Cortex of kidney (tissue), 1 donor: ENCODE measurements around the gene SLC6A20.

Experiments used
- DNase-seq: peaks from one replicate; lab custom pipeline; 2025; lab: John Stamatoyannopoulos, UW

Gene SLC6A20, protein sequence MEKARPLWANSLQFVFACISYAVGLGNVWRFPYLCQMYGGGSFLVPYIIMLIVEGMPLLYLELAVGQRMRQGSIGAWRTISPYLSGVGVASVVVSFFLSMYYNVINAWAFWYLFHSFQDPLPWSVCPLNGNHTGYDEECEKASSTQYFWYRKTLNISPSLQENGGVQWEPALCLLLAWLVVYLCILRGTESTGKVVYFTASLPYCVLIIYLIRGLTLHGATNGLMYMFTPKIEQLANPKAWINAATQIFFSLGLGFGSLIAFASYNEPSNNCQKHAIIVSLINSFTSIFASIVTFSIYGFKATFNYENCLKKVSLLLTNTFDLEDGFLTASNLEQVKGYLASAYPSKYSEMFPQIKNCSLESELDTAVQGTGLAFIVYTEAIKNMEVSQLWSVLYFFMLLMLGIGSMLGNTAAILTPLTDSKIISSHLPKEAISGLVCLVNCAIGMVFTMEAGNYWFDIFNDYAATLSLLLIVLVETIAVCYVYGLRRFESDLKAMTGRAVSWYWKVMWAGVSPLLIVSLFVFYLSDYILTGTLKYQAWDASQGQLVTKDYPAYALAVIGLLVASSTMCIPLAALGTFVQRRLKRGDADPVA

DNA sequence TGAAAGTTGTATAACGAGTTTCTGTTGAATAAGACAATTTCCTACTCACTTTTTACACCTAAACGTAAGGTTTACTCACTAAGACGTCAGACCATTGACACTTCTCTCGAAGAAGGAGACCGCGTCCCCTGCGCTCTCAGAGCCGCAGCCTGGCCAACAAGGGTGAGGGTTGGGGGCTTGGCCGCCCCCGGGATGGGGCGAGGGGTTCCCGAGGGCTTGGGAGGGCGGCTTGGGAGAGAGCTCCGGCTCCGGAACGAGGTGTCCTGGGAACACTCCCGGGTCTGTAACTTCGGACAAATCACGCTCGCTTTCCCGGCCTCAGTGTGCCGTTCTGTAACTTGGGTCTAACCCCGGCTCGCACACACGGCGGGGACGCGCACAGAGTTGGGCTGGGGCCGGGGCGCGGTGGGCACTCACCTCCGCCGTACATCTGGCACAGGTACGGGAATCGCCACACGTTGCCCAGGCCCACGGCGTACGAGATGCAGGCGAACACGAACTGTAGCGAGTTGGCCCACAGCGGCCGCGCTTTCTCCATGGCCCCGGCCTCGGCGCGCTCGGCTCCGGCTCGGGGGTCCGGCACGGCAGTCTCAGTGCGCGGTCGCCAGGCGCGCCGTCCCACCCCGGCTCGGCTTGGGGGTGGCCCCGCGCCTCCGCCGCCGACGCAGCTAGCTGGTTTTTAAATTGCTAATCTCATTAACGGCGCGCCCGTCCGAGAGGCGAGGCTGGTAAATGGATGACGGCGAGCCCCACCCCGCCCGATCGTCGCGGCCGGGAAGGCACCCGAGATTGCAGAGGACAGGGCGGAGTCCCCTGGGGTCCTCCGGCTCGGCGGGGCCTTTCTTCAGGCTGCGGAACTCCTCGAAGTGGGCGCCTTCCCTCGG, at the start of gene SLC6A20:
TSS of gene SLC6A20 (minus strand) at position 655 of the 884 bp plus-strand sequence. CDS start at position 538, 117 bp downstream.
- no peak for DNase-seq

DNA sequence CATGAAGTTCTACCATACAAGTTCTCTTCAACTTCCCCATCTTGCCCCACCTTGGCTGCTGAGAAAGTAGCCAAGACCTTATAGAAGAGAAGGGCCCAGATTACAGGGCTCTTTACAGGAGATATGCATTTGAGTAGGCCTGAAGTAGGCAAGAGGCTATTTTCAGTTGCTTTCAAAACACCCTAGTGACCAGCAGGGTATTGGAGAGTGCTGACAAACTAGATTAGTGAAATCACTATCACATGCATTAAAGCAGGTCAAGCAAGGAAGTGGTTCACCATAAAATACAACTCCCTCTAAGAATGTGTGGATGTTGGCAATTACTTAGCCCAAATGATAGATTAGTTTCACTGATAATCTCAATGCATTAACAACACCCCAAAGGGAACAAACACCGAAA, 48.3 kb upstream of the SLC6A20 start:
- DNase-seq: no peak

DNA sequence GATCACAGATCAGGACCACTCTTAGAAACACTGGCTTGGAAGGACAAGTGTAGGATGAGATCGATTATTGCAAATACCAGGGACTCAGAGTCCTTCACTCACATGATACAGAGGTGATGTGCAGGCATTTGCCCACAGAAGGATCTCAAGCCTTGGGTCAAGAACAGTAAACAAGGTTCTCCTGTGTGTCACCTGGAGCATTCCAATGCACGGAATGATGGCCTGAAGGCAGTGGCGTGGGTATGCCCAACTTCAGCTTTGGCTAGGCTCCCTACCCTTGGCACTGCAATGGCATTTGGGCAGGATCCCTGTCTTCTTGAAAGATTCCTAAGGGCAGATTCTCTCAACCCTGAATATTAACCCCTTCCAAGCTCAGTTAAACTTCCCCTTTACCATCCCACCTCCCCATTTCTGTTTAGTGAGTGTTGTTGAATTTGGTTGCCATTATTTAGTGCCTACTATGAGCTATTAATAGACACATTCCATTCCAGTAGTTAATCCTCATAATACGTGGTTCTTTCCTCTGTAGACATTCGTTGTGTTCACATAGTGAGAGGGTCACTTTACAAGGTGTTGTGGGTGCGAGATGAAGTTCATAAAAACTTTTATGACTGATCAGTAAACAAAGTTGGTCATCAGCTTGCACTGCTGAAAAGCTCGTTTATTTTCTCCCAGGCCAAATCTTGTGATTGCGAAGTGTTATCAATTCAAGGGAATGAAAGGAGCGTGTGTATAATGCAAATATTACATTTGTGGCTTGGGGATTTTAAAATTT, 46.7 kb upstream of the SLC6A20 start:
- no peak for DNase-seq

DNA sequence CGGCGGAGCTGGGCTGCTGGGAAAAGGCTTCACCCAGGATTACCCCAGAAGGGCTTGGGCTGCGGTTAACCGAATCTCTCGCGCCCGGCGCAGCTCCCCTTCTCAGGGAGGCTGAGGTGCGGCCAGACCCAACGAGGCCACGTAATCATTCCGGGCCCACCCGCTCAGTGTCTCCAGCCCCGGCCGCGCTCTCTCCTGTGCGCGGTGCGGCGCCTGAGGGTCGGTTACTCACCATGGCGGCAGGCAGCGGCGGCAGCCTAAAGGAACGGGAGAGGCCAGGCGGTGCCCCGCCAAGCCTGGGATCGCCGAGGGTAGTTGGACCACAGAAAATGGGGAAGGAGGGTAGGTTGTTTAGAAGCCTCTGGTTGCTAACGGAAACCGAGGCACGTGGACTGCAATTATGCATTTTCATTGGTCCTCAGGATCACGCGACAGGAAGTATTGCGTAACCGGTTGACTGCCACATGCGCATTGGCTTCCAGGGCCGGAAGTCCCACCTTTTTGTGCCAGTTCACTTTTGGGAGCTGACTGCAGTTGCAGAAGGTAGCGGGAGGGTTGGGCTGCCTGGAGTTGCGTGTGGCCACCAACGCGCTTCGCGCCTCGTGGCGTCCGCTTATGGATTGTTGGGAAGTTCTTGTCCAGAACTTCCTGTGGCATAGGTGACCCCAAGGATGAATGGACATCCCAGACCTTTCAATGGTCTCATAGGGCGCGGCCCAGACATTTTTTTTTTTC, 45.6 kb upstream of the SLC6A20 start, which contains the start of gene LZTFL1:
TSS of gene LZTFL1 (minus strand) at position 363 of the 735 bp plus-strand sequence. CDS start at position 235, 128 bp downstream.
- DNase-seq: no peak

DNA sequence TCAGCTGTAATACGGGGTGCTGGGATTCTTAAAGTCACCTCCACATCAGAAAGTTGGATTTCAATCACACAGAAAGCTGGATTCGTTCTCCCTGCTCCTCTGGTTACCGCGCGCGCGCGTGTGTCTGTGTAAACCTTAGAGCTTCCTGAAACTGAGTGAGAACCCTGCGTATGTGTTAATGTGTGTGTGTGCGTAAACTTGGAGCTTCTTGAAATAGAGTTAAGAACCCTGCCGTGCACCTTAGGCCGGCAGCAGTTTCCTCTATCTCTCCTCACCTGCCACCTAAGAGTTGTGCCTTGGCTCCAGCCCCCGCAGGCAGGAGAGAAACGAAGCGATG, 45.1 kb upstream of the SLC6A20 start:
- DNase-seq: no peak

DNA sequence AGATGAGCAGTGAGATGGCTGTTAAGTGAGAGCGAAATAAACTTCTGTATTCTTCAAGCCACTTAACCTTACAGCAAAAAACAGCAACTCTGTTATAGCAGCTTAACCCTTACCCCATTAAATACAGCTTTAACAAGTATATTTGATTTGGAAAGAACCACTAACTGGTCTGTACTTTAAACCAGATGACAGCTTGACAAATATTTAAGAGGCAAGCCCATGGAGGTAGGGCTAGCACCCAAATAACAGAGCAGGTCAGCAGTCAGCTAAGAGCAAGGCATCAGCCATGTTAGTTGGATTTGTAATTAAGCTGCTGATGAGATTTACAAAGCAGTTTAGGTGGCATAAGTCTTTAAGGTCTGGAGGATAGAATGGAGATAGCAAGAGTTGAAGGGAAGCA, 42.1 kb upstream of the SLC6A20 start:
- DNase-seq: no peak

DNA sequence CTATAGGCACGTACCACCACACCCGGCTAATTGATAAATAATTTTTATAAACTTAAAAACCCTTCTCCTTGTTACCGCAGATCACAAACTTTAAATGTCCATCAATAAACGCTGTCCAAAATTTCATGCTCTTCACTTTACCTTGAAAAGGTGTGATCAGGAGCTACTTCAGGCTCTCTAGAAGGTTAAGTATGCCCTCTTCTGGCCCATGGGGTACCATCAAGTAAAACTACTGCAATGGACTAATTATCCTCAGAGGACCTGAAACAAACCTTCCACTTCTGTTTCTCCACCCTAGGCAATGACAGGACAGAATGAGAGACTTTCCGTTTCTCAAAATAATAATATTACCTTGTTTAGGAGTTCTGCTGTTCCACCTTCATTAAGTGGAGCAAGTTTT, 36.4 kb upstream of the SLC6A20 start:
- DNase-seq: no peak

DNA sequence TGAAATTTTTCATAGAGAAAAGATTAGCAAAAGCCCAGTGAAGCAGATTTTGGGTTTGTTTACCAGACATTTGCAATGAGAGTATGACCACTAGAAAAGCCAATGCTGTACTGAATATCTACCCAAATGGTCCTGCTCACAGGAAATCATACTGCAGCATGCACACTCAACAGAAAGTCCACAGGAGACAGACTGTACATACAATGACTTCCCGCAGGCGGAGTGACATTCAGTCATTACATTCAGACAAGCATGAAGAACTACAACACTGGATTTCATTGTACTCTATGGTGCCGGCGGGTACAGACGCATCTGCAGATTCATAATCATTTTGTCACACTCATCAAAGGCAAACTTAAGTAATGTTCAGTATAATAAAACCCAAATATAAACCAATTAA, 33.8 kb upstream of the SLC6A20 start:
- DNase-seq: no peak

DNA sequence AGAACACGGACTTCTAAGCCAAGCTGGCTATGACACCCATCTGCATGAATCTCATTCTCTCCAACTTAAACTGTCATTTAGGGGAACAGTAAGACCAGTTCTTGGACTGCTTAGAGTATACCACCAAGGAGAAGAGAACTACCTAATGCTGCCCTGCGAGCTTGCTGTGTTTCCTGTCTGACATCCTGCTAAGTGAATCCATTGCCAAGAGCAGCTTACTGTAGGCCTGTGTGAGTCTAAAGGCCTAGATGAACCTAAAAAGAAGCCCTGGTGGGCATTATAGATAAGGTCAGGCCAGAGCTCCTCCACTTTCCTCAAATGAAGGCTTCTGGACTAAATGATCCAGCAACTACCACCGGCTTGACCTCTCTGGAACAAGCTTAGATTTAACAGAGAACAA, 30.6 kb upstream of the SLC6A20 start:
- no peak for DNase-seq

DNA sequence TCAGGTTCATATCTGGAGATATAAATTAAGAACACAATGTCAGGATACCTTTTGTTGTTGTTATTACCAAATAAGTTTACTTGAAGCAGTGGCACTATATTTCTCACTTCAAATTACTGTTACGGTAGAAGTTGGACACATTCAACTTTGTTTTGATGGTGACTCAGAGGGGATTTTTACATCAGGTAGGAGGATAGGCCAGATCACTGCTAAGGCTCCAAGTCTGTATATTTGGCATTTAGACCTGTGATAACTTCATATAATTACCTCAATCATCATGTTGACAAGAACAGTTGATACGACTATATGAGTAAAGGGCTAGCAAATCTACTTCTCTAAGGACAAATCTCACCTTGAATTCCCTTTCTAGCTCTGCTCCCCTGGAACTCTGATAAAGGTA, 30.0 kb upstream of the SLC6A20 start:
- no peak for DNase-seq

DNA sequence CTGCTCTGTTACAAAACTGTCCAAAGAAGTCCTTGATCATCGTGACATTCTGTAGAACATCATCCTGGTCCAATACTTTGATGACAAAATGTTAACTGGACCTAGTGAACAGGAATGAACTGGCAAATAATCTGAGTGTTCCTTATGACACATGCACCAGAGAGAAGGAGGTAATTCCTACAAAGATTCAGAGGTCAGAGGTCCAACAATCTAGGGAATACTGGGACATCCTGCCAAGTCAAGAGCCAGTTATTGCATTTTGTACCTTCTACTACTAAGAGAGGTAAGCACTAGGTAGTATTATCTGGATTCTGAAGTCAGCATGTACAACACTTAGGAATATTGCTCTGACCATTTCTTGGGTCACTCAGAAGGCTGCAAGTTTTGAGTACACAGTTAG, 24.8 kb upstream of the SLC6A20 start:
- DNase-seq: no peak

DNA sequence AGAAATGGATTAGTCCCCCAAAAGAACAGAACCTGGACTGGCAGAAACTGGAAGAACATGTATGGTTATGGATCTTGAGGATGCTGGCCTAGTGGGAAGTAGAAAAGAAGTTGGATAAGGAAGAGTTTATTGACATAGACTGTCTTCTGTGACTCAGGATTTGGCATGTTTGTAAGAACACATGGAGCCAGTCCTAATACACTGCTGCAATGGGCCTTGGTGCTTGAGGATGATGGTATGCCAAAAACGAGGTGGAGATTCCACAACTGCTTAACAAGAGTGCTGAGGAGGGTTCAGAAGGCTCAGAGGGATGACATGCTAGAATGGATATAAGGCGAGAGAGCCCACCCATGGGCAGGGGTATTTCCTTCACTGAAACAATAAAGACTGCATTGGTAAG, 23.2 kb upstream of the SLC6A20 start:
- no peak for DNase-seq

DNA sequence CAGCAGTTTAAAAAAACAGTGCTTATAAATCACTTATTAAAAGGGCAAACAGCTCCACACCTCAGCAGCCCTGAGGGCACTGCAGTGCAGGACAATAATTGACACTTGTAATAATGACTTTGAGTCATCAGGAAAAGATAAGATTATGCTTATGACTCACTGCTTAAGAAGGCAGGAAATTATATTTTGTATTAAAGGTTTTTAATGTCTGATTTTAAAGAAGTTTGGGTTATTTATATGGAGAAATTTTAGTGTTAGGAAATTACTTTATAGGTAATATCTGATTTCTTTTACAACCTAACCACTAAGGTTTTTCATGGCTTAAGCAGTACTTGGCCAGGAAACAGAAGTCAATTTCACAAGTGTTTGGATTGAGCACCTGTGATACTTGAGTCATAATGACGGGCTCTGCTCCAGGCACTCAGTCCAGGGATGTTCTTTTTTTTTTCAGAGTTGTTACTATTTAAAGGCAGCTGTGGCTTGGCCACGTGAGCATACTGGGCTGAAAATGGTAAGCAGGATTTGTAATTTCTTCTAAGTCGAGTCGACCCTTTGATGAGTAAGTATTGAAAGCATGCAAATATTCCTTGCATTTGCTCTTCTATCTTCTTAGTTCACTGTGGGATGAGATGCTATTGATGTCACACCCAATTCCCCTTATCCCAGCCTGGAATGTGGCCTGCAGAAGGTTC, 21.6 kb upstream of the SLC6A20 start:
- DNase-seq: no peak

DNA sequence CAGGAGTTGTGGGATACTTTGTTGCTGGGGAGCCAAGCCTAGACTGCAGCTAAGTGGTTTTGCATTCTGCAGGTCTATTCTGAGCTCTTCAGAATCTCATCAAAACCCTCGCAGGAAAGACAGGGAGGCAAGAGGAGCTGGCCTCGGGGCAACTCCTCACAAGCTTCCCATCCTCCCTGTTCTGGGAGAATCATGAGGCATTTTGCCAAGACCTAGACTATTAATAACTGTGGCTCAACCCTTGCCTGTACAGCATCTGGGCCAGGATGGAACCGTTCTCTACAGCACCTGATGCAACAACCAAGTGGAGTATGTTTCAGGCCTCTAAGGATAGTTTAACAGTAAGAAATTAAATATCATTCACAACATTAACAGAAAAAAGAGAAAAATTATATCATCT, 20.2 kb upstream of the SLC6A20 start:
- no peak for DNase-seq

DNA sequence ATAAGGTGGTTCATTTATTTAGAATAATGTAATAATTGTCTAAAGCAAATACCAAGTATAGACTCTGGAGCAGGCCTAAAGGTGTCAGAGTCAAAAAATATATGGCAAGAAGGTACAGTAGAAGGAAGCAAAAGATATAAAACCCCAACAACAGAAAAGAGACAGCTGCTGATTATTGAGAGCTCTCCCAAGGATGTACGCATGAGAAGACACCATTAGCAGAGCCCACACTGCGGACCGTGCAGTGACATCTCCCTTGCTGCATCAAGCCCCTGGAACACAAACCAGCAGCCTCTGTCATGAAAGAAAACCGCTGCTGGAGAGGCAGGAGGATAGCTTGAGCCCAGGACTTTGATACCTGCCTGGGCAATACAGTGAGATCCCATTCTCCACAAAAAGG, 18.0 kb upstream of the SLC6A20 start:
- no peak for DNase-seq

DNA sequence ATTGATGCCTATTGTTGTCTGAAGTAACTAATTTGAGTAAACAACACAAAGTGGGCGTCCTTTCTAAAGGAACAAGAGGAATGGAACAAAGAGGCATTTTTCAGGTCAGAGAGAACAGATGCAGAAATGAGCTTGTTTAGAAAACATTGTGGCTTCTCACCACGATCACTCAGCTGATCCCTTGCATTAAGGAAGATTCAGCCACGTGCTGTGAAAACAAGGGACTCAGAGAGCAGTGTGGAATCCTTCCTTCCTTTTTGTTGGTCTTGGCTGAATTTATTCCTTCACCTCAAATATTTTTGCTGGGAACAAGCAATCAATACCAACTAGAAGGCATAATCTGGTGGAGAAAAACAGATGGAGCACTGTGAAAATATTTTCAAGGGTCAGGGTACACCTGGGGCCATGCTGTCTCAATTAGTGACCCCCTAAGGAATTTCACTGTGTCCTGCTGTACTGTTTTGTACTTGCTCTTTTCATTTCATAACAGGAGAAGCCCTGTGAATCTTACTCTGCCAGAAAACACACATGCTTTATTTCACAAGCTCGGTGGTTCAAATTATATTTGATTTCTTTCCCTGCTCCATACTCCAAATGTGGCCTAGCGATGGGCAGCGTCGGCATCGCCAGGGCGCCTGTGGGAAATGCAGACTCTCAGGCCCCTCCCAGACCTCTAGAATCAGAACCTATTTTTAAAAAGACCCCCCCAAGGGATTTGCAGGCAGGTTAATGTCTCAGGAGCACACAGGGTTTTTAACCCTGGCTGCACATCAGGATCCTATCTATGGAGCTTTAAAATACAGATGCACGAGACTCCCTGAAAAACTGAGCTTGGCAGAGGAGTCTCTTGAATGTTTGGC, 11.6 kb upstream of the SLC6A20 start:
- DNase-seq: no peak

DNA sequence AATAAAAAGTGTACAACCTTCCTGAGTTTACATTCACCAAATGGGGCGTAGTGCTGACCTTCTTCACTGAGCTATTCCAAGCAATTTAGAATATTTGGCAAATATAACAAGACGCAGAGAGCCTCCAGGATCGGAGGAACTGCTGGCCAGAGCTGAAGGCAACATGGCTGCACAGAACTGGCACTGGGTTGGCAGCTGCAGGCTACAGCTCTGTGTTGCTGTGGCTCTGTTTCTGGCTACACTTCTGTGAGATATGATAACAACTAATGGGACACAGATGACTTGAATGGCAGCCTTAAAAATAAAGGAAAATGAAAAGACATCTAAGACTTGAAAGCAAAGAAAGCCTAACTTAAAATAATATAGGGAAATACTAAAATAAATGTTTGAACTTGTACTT, 10.8 kb upstream of the SLC6A20 start:
- no peak for DNase-seq

DNA sequence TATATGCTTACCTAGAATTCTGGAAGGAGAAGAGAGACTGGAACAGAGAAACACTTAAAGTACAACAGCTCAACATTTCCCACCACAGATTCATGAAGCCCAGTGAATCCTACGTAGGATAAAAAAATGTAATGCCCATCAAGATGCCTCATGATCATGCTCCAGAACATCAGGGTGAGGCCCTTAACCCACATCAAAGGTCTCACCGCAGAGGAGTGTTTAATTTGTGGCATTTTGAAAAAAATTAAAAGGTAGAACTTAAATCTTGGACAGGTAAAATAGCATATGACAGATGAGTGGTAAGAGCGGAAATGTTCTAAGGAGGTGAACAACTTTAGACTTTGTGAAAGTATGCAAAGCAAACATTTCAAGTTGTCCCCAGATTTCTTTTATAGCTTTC, 9.7 kb upstream of the SLC6A20 start:
- DNase-seq: no peak

DNA sequence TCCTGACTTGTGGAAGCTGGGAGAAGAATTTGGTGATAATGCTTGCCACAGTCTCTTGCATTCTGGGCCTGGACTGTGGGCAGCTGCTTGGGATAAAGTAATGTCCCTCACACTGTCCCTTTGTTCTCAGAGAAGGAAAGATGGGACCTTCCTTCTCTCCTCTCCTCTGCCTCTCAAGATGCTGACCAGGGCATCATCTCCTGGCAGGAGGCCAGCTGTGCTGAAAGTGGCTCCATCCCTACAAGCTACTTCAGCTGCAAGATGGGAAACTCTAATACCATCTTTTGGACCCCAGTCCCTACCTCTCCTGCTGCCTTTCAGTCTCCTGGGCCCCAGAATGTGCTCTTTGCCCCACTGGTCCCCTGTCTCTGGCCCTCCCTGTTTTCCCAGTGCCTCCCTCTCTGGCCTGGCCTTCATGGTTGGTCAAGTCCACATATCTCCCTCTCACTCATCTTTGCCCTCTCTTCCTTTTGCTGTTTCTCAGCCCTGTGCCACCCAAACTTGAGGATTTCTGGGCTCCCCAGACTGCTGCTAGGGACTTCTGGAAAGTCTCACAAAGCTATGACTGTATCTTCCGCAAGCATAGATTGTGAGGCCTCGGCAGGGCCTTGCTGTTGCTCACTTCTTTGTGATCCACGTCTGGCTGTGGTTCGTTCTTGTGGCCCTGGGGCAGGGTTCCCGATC, 7.1 kb upstream of the SLC6A20 start:
- no peak for DNase-seq
